ENCODE results near the gene PDIA2.

DNA sequence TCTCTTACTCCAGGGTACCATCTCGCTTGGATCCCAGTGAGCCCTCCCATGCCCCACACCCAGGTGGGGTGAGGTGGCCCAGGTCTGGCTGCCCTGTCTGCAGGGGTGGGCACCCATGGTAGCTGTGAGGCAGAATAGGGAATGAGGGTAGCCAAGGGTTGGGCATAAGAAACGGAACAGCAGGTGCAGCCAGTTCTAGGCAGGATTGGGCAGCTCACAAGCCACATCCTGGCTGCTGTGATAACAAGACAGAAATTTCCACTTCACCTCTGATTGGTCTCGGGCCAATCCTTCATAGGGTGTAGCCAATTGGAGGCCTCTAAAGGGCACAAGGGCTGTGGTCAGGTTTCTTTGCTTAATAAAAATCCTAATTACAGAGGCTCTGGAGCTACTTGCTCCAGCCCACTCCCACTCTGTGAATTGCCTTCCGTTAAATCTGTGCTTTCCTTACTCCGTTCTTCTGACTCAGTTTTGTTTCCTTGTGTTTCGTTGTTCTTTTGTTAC is 4.0 kb upstream of the PDIA2 start:
- TF ChIP-seq POLR2A (IDR thresholded peaks at IDR 0.05) = no peak
- TF ChIP-seq, protein P1, sequence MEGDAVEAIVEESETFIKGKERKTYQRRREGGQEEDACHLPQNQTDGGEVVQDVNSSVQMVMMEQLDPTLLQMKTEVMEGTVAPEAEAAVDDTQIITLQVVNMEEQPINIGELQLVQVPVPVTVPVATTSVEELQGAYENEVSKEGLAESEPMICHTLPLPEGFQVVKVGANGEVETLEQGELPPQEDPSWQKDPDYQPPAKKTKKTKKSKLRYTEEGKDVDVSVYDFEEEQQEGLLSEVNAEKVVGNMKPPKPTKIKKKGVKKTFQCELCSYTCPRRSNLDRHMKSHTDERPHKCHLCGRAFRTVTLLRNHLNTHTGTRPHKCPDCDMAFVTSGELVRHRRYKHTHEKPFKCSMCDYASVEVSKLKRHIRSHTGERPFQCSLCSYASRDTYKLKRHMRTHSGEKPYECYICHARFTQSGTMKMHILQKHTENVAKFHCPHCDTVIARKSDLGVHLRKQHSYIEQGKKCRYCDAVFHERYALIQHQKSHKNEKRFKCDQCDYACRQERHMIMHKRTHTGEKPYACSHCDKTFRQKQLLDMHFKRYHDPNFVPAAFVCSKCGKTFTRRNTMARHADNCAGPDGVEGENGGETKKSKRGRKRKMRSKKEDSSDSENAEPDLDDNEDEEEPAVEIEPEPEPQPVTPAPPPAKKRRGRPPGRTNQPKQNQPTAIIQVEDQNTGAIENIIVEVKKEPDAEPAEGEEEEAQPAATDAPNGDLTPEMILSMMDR (IDR thresholded peaks at IDR 0.05) = no peak

Data from uterus (tissue), 2 donors.